ENCODE data around the gene PLEKHA5.
"Not testable (repeated sequence)": the region's sequence is repeated elsewhere in the genome, so short reads cannot be mapped to it uniquely, and the experiment has no call there.

The PLEKHA5 gene

GRCh38 chr12:19285793-19286448 is 156.4 kb downstream of the PLEKHA5 start:
- no peak for DNase-seq

GRCh38 chr12:19287302-19287701 is 157.8 kb downstream of the PLEKHA5 start:
- DNase-seq = no peak

- no peak for DNase-seq
Observed at GRCh38 chr12:19288161-19288560, 158.6 kb downstream of the PLEKHA5 start.

GRCh38 chr12:19288603-19289244 is 159.2 kb downstream of the PLEKHA5 start:
- DNase-seq = no peak

- DNase-seq = no peak
Observed at GRCh38 chr12:19298836-19299605, 169.5 kb downstream of the PLEKHA5 start.

- no peak for DNase-seq
Observed at GRCh38 chr12:19299765-19300164, 170.2 kb downstream of the PLEKHA5 start.

GRCh38 chr12:19301223-19301622 is 171.7 kb downstream of the PLEKHA5 start:
- no peak for DNase-seq

GRCh38 chr12:19301688-19302087 is 172.2 kb downstream of the PLEKHA5 start:
- no peak for DNase-seq

GRCh38 chr12:19302100-19302640 is 172.6 kb downstream of the PLEKHA5 start:
- no peak for DNase-seq

- no peak for DNase-seq
Observed at GRCh38 chr12:19303496-19303895, 174.0 kb downstream of the PLEKHA5 start.

GRCh38 chr12:19304149-19304750 is 174.7 kb downstream of the PLEKHA5 start:
- DNase-seq = no peak

- not testable (repeated sequence) for DNase-seq
Observed at GRCh38 chr12:19305621-19306020, 176.1 kb downstream of the PLEKHA5 start.

- no peak for DNase-seq
Observed at GRCh38 chr12:19306366-19306765, 176.8 kb downstream of the PLEKHA5 start.

GRCh38 chr12:19307451-19307850 is 177.9 kb downstream of the PLEKHA5 start:
- DNase-seq = no peak

GRCh38 chr12:19311165-19311564 is 181.6 kb downstream of the PLEKHA5 start:
- DNase-seq = no peak

GRCh38 chr12:19312637-19313036 is 183.1 kb downstream of the PLEKHA5 start:
- no peak for DNase-seq

- DNase-seq = no peak
Observed at GRCh38 chr12:19316425-19316824, 186.9 kb downstream of the PLEKHA5 start.

GRCh38 chr12:19322376-19322775 is 192.8 kb downstream of the PLEKHA5 start:
- DNase-seq = no peak

- DNase-seq = no peak
Observed at GRCh38 chr12:19323805-19324204, 194.3 kb downstream of the PLEKHA5 start.

GRCh38 chr12:19326102-19326501 is 196.6 kb downstream of the PLEKHA5 start:
- DNase-seq = no peak

GRCh38 chr12:19332196-19332595 is 202.7 kb downstream of the PLEKHA5 start:
- no peak for DNase-seq

GRCh38 chr12:19338405-19338804 is 208.9 kb downstream of the PLEKHA5 start:
- DNase-seq = no peak

GRCh38 chr12:19350850-19351249 is 221.3 kb downstream of the PLEKHA5 start:
- DNase-seq = not testable (repeated sequence)

All from activated effector memory CD4-positive, alpha-beta T cell treated with anti-CD3 and anti-CD28 coated beads, Interleukin-2, amount 50 U/mL, for 16 hours (primary cell).